ENCODE data around the gene ZNF254.

The ZNF254 gene

DNA sequence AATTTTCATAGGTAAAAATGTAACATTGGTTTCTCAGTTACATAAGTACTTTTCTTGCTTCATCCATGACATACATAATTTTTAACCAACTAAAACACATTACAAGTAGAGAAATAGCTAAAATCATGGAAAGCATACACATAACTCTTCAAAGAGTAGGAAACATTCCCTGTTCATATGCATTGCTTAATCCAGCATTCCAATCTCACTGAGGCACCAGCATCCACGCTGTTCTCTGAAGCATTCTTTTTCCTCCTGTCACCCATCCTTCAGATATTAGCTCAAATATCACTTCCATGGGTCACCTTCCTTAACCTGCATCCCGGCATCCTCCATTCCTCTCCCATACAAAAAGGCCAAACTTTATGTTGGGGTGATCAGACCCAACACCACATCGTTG, 79.1 kb downstream of the ZNF254 start:
- TF ChIP-seq CTCF (IDR thresholded peaks at IDR 0.05; ENCODE audit: low read depth, low read length): no peak
- no peak for DNase-seq (ENCODE audit: extremely low read depth, low read depth)

DNA sequence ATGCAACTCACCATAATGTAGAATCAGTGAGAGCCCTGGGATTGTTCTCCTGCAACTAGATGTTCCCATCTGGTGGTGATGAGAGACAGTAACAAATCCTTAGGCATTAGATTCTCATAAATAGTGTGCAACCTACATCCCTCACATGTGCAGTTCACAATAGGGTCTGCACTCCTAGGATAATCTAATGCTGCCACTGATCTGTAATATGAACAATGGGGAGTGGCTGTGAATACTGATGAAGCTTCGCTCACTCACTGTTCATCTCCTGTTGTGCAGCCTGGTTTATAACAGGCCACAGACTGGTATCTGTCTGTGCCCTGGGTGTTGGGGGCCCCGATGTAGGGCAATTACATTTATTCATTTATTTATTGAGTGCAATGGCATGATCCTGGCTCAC, 86.9 kb downstream of the ZNF254 start:
- no peak for DNase-seq (ENCODE audit: extremely low read depth, low read depth)
- no peak for TF ChIP-seq CTCF (IDR thresholded peaks at IDR 0.05; ENCODE audit: low read depth, low read length)

- DNase-seq (ENCODE audit: extremely low read depth, low read depth): no peak
- no peak for TF ChIP-seq CTCF (IDR thresholded peaks at IDR 0.05; ENCODE audit: low read depth, low read length)
Observed at GRCh38 chr19:24177686-24178085, 90.7 kb downstream of the ZNF254 start.

DNA sequence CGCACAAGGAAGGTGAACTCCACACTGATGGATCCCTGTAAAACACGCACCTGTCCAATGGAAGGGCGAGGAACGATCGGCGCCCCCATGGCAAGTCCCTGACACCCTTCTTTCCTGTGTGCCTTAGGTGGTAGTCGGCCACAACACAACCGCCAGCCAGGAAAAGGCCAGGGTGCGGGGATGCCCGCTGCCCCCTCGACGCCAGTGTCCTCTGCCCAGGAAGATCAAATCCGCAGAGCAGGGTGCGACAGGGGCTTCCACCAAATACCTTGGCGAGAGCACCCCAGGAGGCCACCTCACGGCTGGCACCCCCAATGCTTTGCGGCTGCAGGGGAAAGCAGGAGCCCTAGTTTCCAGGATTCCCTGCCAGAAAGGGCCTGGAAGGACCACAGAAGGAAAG, 91.2 kb downstream of the ZNF254 start:
- no peak for TF ChIP-seq CTCF (IDR thresholded peaks at IDR 0.05; ENCODE audit: low read depth, low read length)
- no peak for DNase-seq (ENCODE audit: extremely low read depth, low read depth)

Measured in AG09319 (cell line).